ENCODE measurements around the gene ANO6. TPM values are rescaled to one million over a fixed set of nuclear protein-coding genes. Genes with fewer than 3 reads are reported as not detected.
"Not testable (repeated sequence)": the region's sequence is repeated elsewhere in the genome, so short reads cannot be mapped to it uniquely, and the experiment has no call there.

Gene ANO6
- total and polyA plus RNA-seq, 2 donors (not counting 1 experiment from before 2014, with no cell fraction given) = 6.6 to 19.5 TPM

GRCh38 chr12:45260104-45260815, 44.4 kb downstream of the ANO6 start:
- H3K4me2 ChIP-seq (replicated peaks; ENCODE audit: low read depth, low read length, poor library complexity, severe bottlenecking) = no peak overlapping the region
- DNase-seq (no peak), ATAC-seq (ENCODE audit: low read depth) (no peak)
- peaks cover 19% of the 10 kb centered on the region for H3K4me1 Mint-ChIP-seq
- WGBS (ENCODE audit: insufficient coverage) = 83% methylated on average over 4 of the region's 5 CpGs
- H3K36me3 ChIP-seq (replicated peaks in 1 of 2; ENCODE audit: control extremely low read depth in 1 of 2, control insufficient read depth in 1 of 2, extremely low read depth in 1 of 2, insufficient read depth in 2 of 2, low read length in 1 of 2) = no peaks in the 10 kb centered on the region
- H4K20me1 ChIP-seq (ENCODE audit: control insufficient read depth, insufficient read depth, low read length, poor library complexity, severe bottlenecking) = no peaks in the 10 kb centered on the region
- H3K4me3 Mint-ChIP-seq = no peak overlapping the region
- H3K9me3 Mint-ChIP-seq (ENCODE audit: insufficient read depth) = no peaks in the 10 kb centered on the region
- ChIA-PET CTCF (interaction anchor here (0.6 kb wide), 1 partner anchor 31 kb away, joined by 4 read pairs; no protein-coding TSS in a partner anchor), POLR2A (no interaction called here)
- no peaks in the 10 kb centered on the region for H3K27me3 ChIP-seq (replicated peaks in 1 of 4; ENCODE audit: control extremely low read depth in 1 of 4, control insufficient read depth in 3 of 4, insufficient read depth in 4 of 4, low read length in 3 of 4)
- H3K9me3 ChIP-seq (ENCODE audit: control extremely low read depth in 1 of 3, control insufficient read depth in 2 of 3, insufficient read depth in 1 of 3, low read length in 2 of 3) = no peaks in the 10 kb centered on the region
- H2AFZ ChIP-seq (ENCODE audit: insufficient read depth, low read depth, low read length, poor library complexity, severe bottlenecking) = no peak overlapping the region
- intact Hi-C loops (cut with micrococcal nuclease) = no loop called here
- H3K4me1 ChIP-seq (ENCODE audit: control insufficient read depth in 2 of 2, insufficient read depth in 2 of 2, low read length in 2 of 2) = peaks cover 10 to 12% of the 10 kb centered on the region in 2 donors
- H3K79me2 ChIP-seq (ENCODE audit: control insufficient read depth, insufficient read depth, low read length) = no peaks in the 10 kb centered on the region
- H3K27ac Mint-ChIP-seq = no peak overlapping the region
- H3K27me3 Mint-ChIP-seq = no peaks in the 10 kb centered on the region
- no peak for TF ChIP-seq CTCF (IDR thresholded peaks at IDR 0.05)
- H3K27ac ChIP-seq (ENCODE audit: low read length in 2 of 2) = no peak overlapping the region
- H3K4me3 ChIP-seq (ENCODE audit: control extremely low read depth in 1 of 5, extremely low read depth in 1 of 5, insufficient read depth in 1 of 5, low read depth in 2 of 5, low read length in 4 of 5) = no peak overlapping the region
- no peak overlapping the region for H3K9ac ChIP-seq (ENCODE audit: low read length)

GRCh38 chr12:45260854-45261253, 45.0 kb downstream of the ANO6 start:
- H3K4me3 Mint-ChIP-seq = no peak overlapping the region
- Histone ChIP-seq H3K79me2 (ENCODE audit: control insufficient read depth, insufficient read depth, low read length) (no peaks in the 10 kb centered on the region), H3K4me3 (ENCODE audit: control extremely low read depth in 1 of 5, extremely low read depth in 1 of 5, insufficient read depth in 1 of 5, low read depth in 2 of 5, low read length in 4 of 5) (no peak overlapping the region), H3K27me3 (replicated peaks in 1 of 4; ENCODE audit: control extremely low read depth in 1 of 4, control insufficient read depth in 3 of 4, insufficient read depth in 4 of 4, low read length in 3 of 4) (no peaks in the 10 kb centered on the region), H3K9me3 (ENCODE audit: control extremely low read depth in 1 of 3, control insufficient read depth in 2 of 3, insufficient read depth in 1 of 3, low read length in 2 of 3) (no peaks in the 10 kb centered on the region), H3K4me1 (ENCODE audit: control insufficient read depth in 2 of 2, insufficient read depth in 2 of 2, low read length in 2 of 2) (peaks cover 10 to 12% of the 10 kb centered on the region in 2 donors), H4K20me1 (ENCODE audit: control insufficient read depth, insufficient read depth, low read length, poor library complexity, severe bottlenecking) (no peaks in the 10 kb centered on the region), H2AFZ (ENCODE audit: insufficient read depth, low read depth, low read length, poor library complexity, severe bottlenecking) (no peak overlapping the region), H3K4me2 (replicated peaks; ENCODE audit: low read depth, low read length, poor library complexity, severe bottlenecking) (no peak overlapping the region), H3K9ac (ENCODE audit: low read length) (no peak overlapping the region), H3K27ac (ENCODE audit: low read length in 2 of 2) (no peak overlapping the region), H3K36me3 (replicated peaks in 1 of 2; ENCODE audit: control extremely low read depth in 1 of 2, control insufficient read depth in 1 of 2, extremely low read depth in 1 of 2, insufficient read depth in 2 of 2, low read length in 1 of 2) (no peaks in the 10 kb centered on the region)
- WGBS (ENCODE audit: insufficient coverage) = 100% methylated on average over 4 of the region's 4 CpGs
- ChIA-PET CTCF (interaction anchor here (0.6 kb wide), 1 partner anchor 31 kb away, joined by 4 read pairs; no protein-coding TSS in a partner anchor), POLR2A (no interaction called here)
- H3K27ac Mint-ChIP-seq = no peak overlapping the region
- TF ChIP-seq CTCF (IDR thresholded peaks at IDR 0.05) (no peak), EZH2 (IDR thresholded peaks at IDR 0.05; ENCODE audit: borderline replicate concordance, insufficient read depth, low read depth, low read length, poor library complexity, severe bottlenecking) (no peak)
- ATAC-seq (ENCODE audit: low read depth) (no peak), DNase-seq (no peak)
- H3K9me3 Mint-ChIP-seq (ENCODE audit: insufficient read depth) = no peaks in the 10 kb centered on the region
- intact Hi-C loops (cut with micrococcal nuclease) = no loop called here
- no peaks in the 10 kb centered on the region for H3K27me3 Mint-ChIP-seq
- H3K4me1 Mint-ChIP-seq = peaks cover 19% of the 10 kb centered on the region

GRCh38 chr12:45262185-45262584, 46.3 kb downstream of the ANO6 start:
- WGBS (ENCODE audit: insufficient coverage) = no CpG with 5 or more reads among the region's 8 CpGs
- not testable (repeated sequence) for H3K4me1 Mint-ChIP-seq

More at GRCh38 chr12:45262185-45262584, 46.3 kb downstream of the ANO6 start:
- H3K9me3 Mint-ChIP-seq (ENCODE audit: insufficient read depth); intact Hi-C loops (cut with micrococcal nuclease); H3K27ac ChIP-seq (ENCODE audit: low read length in 2 of 2); ATAC-seq (ENCODE audit: low read depth); H3K9ac ChIP-seq (ENCODE audit: low read length); H3K27me3 ChIP-seq (replicated peaks in 1 of 4; ENCODE audit: control extremely low read depth in 1 of 4, control insufficient read depth in 3 of 4, insufficient read depth in 4 of 4, low read length in 3 of 4); H3K4me3 ChIP-seq (ENCODE audit: control extremely low read depth in 1 of 5, extremely low read depth in 1 of 5, insufficient read depth in 1 of 5, low read depth in 2 of 5, low read length in 4 of 5); H3K4me1 ChIP-seq (ENCODE audit: control insufficient read depth in 2 of 2, insufficient read depth in 2 of 2, low read length in 2 of 2); H3K79me2 ChIP-seq (ENCODE audit: control insufficient read depth, insufficient read depth, low read length); DNase-seq; H3K36me3 ChIP-seq (replicated peaks in 1 of 2; ENCODE audit: control extremely low read depth in 1 of 2, control insufficient read depth in 1 of 2, extremely low read depth in 1 of 2, insufficient read depth in 2 of 2, low read length in 1 of 2); H3K4me2 ChIP-seq (replicated peaks; ENCODE audit: low read depth, low read length, poor library complexity, severe bottlenecking); H3K4me3 Mint-ChIP-seq; CTCF ChIA-PET; H3K9me3 ChIP-seq (ENCODE audit: control extremely low read depth in 1 of 3, control insufficient read depth in 2 of 3, insufficient read depth in 1 of 3, low read length in 2 of 3); H2AFZ ChIP-seq (ENCODE audit: insufficient read depth, low read depth, low read length, poor library complexity, severe bottlenecking); H4K20me1 ChIP-seq (ENCODE audit: control insufficient read depth, insufficient read depth, low read length, poor library complexity, severe bottlenecking); H3K27me3 Mint-ChIP-seq; POLR2A ChIA-PET; H3K27ac Mint-ChIP-seq: not testable (repeated sequence)

Data from B cell (primary cell).